NCI-H1417 treated with DMSO at 0.1 percent for 48 hours (cell line): ENCODE measurements around the gene XYLB.

Experiments
- DNase-seq: peaks from one replicate; lab custom pipeline; 2025; lab: John Stamatoyannopoulos, UW

Gene XYLB

GRCh38 chr3:38454884-38455638 lies 108.5 kb downstream of the XYLB start:
- peak; percentile 35 for DNase-seq

GRCh38 chr3:38455639-38456430 lies 109.2 kb downstream of the XYLB start:
- no peak for DNase-seq

GRCh38 chr3:38457111-38458003 lies 110.8 kb downstream of the XYLB start:
- no peak for DNase-seq

- no peak for DNase-seq
Observed at GRCh38 chr3:38458796-38459498, 112.4 kb downstream of the XYLB start.

GRCh38 chr3:38459499-38460048 lies 113.0 kb downstream of the XYLB start:
- no peak for DNase-seq

- no peak for DNase-seq
Observed at GRCh38 chr3:38460377-38461270, 114.0 kb downstream of the XYLB start.
